ENCODE measurements around the gene MICB.

The MICB gene

GRCh38 chr6:31513456-31514165, 15.7 kb downstream of the MICB start:
- no peak for DNase-seq

- DNase-seq = no peak
These were observed 23.9 kb downstream of the MICB start for GRCh38 chr6:31521835-31522234.

GRCh38 chr6:31525553-31525931, 27.6 kb downstream of the MICB start:
- no peak for DNase-seq

GRCh38 chr6:31525932-31526591, 28.1 kb downstream of the MICB start:
- DNase-seq = no peak

- no peak for DNase-seq
These were observed 30.4 kb downstream of the MICB start for GRCh38 chr6:31528307-31528777.

- DNase-seq = no peak
These were observed 30.9 kb downstream of the MICB start, which contains the start of gene MCCD1 for GRCh38 chr6:31528821-31529328. TSS of gene MCCD1 (plus strand) at chr6:31528962. CDS start at chr6:31529015, 53 bp downstream.

- no peak for DNase-seq
These were observed 31.6 kb downstream of the MICB start for GRCh38 chr6:31529329-31530150.

- DNase-seq = no peak
These were observed 32.7 kb downstream of the MICB start for GRCh38 chr6:31530659-31531058.

GRCh38 chr6:31531162-31531561, 33.2 kb downstream of the MICB start:
- no peak for DNase-seq

- DNase-seq = no peak
These were observed 34.1 kb downstream of the MICB start for GRCh38 chr6:31531771-31532643.

- no peak for DNase-seq
These were observed 34.9 kb downstream of the MICB start for GRCh38 chr6:31532644-31533454.

- DNase-seq = no peak
These were observed 35.5 kb downstream of the MICB start for GRCh38 chr6:31533455-31533841.

- DNase-seq = no peak
These were observed 36.1 kb downstream of the MICB start for GRCh38 chr6:31534011-31534410.

- DNase-seq = no peak
These were observed 36.6 kb downstream of the MICB start for GRCh38 chr6:31534521-31535040.

GRCh38 chr6:31535538-31536324, 37.8 kb downstream of the MICB start:
- no peak for DNase-seq

- no peak for DNase-seq
These were observed 41.0 kb downstream of the MICB start for GRCh38 chr6:31538805-31539400.

GRCh38 chr6:31540640-31541039, 42.7 kb downstream of the MICB start:
- no peak for DNase-seq

- peak; percentile 49 to 58 for DNase-seq
These were observed 43.2 kb downstream of the MICB start for GRCh38 chr6:31541059-31541657.
